PFSK-1 (cell line): Measurements from ENCODE around the gene BCL7C.

Experiments
- FOXP2 ChIP-seq: optimal IDR thresholded peaks from 2 replicates; pipeline ENCODE3; 2011; ENCODE audit warnings: borderline replicate concordance, control low read depth, inconsistent platforms; ENCODE audit not compliant: insufficient read depth; ENCODE audit errors: extremely low read length, extremely low read depth
- POLR2AphosphoS5 ChIP-seq: IDR thresholded peaks from 2 replicates; pipeline ENCODE4 v1.6.1; 2012; ENCODE audit warnings: low read depth, mild to moderate bottlenecking, control low read depth, low read length, moderate library complexity
- SIN3A ChIP-seq: IDR thresholded peaks from 2 replicates; pipeline ENCODE4 v1.6.1; 2012; ENCODE audit warnings: mild to moderate bottlenecking, low read length, moderate library complexity, borderline replicate concordance; ENCODE audit not compliant: insufficient read depth
- TAF1 ChIP-seq: IDR thresholded peaks from 2 replicates; pipeline ENCODE4 v1.6.1; 2012; ENCODE audit warnings: low read length, control low read depth, borderline replicate concordance; ENCODE audit not compliant: insufficient read depth
- TF ChIP-seq, protein P1 (sequence below), 2 experiments: IDR thresholded peaks; 2 replicates each; pipeline versions ENCODE4 v1.6.1 to v1.8.0; 2011 to 2012; ENCODE audit warnings: low read depth in 2 of 2, low read length in 2 of 2, control low read depth in 1 of 2, inconsistent platforms in 1 of 2, mild to moderate bottlenecking in 1 of 2, moderate library complexity in 1 of 2; ENCODE audit not compliant: insufficient read depth in 1 of 2

Gene BCL7C

DNA sequence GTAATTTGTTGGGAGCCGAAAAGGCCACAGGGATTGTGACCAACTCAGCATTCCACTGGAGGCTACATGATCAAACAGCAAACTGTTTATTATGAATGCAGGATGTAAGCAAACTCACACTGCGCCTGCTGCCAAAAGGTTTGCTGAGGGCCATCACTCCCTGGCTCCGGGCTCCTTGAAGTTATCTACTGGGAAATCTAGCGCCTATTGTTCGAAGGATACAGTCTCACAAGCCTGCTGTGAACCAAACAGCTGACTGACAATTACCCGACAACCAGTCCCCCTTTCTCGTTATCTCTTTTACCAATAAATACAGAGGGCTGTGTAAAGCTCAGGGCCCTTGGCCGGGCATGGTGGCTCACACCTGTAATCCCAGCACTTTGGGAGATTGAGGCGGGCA, 52.5 kb downstream of the BCL7C start:
- no peak for TF ChIP-seq FOXP2

DNA sequence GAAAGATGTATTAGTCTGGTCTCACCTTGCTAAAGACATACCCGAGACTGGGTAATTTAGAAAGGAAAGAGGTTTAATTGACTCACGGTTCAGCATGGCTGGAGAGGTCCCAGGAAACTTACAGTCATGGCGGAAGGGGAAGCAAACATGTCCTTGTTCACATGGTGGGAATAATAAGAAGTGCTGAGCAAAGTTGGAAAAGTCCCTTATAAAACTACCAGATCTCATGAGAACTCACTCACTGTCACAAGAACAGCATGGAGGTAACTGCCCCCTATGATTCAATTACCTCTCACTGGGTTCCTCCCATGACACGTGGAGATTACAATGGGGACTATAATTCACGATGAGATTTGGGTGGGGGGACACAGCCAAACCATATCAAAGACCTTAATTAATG, 53.3 kb downstream of the BCL7C start:
- TF ChIP-seq SIN3A (no peak), TAF1 (no peak), FOXP2 (no peak), POLR2AphosphoS5 (no peak)
- TF ChIP-seq, protein P1, sequence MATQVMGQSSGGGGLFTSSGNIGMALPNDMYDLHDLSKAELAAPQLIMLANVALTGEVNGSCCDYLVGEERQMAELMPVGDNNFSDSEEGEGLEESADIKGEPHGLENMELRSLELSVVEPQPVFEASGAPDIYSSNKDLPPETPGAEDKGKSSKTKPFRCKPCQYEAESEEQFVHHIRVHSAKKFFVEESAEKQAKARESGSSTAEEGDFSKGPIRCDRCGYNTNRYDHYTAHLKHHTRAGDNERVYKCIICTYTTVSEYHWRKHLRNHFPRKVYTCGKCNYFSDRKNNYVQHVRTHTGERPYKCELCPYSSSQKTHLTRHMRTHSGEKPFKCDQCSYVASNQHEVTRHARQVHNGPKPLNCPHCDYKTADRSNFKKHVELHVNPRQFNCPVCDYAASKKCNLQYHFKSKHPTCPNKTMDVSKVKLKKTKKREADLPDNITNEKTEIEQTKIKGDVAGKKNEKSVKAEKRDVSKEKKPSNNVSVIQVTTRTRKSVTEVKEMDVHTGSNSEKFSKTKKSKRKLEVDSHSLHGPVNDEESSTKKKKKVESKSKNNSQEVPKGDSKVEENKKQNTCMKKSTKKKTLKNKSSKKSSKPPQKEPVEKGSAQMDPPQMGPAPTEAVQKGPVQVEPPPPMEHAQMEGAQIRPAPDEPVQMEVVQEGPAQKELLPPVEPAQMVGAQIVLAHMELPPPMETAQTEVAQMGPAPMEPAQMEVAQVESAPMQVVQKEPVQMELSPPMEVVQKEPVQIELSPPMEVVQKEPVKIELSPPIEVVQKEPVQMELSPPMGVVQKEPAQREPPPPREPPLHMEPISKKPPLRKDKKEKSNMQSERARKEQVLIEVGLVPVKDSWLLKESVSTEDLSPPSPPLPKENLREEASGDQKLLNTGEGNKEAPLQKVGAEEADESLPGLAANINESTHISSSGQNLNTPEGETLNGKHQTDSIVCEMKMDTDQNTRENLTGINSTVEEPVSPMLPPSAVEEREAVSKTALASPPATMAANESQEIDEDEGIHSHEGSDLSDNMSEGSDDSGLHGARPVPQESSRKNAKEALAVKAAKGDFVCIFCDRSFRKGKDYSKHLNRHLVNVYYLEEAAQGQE (IDR thresholded peaks at IDR 0.05; ENCODE audit: insufficient read depth in 1 of 2, low read depth in 2 of 2, low read length in 2 of 2), result no peak

DNA sequence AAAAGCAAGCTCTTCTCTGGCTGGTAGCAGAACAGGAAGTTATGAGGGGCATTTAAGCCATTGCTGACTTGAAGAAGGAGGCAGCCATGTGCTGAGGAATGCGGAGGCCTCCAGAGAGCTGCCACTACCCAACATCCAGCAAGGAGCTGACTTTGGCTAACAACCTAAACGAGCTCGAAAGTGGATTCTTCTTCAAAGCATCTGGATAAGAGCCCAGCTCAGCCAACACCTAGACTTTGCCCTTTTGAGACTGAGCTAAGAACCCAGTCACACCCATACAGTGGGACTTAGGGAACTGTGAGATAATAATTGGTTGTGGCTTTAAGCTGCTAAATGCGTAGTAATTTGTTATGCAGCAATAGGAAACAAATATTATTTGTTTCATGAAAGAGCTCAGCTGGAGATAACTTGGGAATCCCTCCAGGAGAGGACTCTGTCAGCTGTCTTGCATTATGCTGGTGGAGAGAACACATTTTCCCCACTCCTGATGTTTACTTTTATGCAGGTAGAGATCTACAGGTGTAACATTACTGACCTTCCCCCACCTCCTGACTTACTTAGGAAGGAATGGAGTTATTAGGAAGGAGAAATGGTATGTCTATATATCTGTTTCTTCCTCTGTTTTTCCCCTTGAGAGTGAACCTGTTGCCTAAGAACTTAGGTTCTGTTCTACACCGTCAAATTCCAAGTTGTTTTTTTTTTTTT, 54.2 kb downstream of the BCL7C start:
- TF ChIP-seq SIN3A, result no peak
- no peak for TF ChIP-seq TAF1
- TF ChIP-seq FOXP2, result no peak
- no peak for TF ChIP-seq POLR2AphosphoS5
- TF ChIP-seq, protein P1 (IDR thresholded peaks at IDR 0.05; ENCODE audit: insufficient read depth in 1 of 2, low read depth in 2 of 2, low read length in 2 of 2), result no peak

DNA sequence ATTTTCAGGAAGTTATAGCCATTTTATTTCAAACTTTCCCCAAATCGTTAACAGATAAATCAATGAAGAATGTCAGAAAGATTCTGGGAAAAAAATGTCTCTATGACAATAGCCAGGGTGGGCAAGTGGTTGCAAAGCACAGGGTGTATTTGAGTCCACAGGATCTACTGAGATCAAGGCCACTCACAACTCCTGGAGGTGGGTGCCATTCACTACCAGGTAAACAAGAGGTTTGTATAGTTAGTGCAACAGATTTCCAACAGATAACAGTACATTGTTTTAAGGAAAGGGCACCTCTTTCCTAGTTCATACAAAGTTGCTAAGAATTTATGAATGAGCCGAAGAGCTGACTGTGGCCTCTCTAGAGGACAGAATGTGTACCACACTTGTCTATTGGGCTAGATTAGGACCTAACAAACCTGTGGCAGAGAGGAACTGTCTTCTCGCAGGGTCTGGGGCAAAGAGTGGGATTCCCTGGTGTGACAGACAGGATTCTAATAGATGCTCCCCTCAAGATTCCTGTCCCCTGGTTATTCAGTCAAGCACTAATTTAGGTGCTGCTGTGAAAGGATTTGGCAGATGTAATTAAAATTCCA, 54.9 kb downstream of the BCL7C start:
- TF ChIP-seq TAF1 (no peak), POLR2AphosphoS5 (no peak), FOXP2 (no peak), SIN3A (no peak)
- TF ChIP-seq, protein P1 (IDR thresholded peaks at IDR 0.05; ENCODE audit: insufficient read depth in 1 of 2, low read depth in 2 of 2, low read length in 2 of 2), result no peak

DNA sequence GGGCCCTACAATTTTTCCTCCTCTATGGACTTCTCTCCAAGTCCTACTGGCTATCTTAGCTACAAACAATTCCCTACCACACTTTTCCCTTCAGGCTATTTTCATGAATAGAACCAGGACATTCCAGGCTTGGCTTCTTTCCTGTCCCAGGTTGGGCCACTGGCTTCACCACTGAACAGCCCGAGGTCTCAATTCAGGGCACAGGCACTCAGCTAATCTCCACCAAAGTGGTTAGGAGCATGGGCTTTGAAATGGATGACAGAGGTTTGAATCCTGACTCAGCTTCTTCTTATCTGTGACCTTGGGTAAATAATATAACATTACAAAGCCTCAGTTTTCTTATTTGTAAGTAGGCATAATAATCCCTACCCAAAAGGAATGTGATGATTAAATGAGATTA, 56.0 kb downstream of the BCL7C start:
- TF ChIP-seq FOXP2 (no peak), POLR2AphosphoS5 (no peak), SIN3A (no peak), TAF1 (no peak)
- TF ChIP-seq, protein P1 (IDR thresholded peaks at IDR 0.05; ENCODE audit: insufficient read depth in 1 of 2, low read depth in 2 of 2, low read length in 2 of 2), result no peak
